NCI-H2029 treated with DMSO at 0.1 percent for 48 hours (cell line): ENCODE data around the gene OGT.

ENCODE experiments used
- DNase-seq: peaks from one replicate; lab custom pipeline; 2025; lab: John Stamatoyannopoulos, UW

The OGT gene

DNA sequence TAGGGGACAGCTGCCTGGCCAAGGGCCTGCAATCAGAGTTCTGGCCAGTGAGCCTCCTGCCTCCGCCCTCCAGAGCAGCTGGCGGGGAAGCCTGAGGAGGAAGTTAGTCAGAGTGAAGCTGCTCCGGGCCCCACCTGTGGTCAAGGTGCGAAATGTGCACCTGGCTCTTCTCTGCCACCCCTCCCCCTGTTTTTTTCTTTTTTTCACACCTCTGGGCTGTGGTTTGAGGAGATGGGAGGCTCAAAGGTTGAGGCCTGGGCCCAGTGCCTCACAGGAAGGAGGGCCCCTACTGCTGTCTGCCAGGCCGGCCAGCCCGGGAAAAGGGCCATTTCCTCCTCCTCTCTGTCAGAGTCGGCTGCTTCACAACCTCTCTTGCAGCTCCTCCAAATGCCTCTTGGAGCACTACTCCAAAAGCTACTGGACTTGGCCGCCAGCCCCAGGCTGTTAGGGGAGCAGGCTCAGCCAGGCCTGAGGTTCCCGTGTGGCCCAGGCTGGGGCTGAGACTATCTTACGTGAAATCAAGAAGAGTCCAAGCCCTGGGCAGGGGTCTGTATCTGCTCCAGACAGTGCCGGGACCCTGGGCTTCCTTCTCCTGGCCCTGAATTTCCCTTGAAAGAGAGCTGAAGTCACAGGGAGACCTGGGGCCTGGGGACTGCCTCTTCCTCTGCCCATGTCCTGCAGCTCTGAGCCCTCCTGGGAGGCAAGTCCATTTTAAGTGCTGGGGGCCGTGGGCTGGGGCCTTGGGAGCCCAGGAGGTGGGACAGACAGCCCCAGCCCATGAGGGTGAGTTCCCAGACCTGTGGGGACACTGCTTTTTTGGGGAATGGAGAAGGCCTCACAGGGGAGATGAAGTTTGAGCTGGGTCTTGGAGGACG lies 89.9 kb downstream of the OGT start:
- DNase-seq: peak; percentile 32

DNA sequence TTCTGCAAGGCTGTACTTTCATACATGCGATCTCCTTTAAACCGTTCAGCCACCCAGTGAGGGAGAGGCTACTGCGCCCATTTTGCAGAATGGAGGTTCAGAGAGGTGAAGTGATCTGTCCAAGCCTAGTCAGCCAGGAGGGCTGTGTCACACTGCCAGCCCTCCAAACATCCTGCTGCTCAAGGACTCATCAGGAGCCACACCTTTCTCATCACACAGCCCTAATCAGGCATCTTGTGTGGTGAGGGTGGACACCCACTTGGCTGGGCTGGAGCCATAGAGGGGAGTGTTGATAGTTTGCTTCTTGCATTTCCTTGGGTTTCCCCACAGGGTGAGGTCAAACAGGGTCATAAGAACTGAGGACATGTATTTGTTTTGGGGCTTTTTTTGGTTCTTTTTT lies 90.8 kb downstream of the OGT start:
- DNase-seq: no peak

GRCh38 chrX:71625471-71625870 lies 92.6 kb downstream of the OGT start:
- no peak for DNase-seq
